Small intestine (tissue), 7 donors: ENCODE results near the gene HS6ST1. TPM values are rescaled to one million over a fixed set of nuclear protein-coding genes. Genes with fewer than 3 reads are reported as not detected.

ENCODE experiments used
- DNase-seq, 2 donors: peaks; one replicate each; pipeline versions ENCODE4 v3.0.0 to v3.0.0-alpha.2; 2013
- FAIRE-seq: peaks from 2 replicates; lab custom pipeline; 2012; peaks lifted over from hg19 to GRCh38; lab: Jason Lieb, UNC
- H3K27ac ChIP-seq, 3 donors: one replicate each; pipeline ENCODE4 v1.5.1; 2013; ENCODE audit warnings: low read length in 2 of 3, mild to moderate bottlenecking in 2 of 3, control low read depth in 1 of 3, inconsistent platforms in 1 of 3, low read depth in 1 of 3, moderate library complexity in 1 of 3
- H3K27me3 ChIP-seq, 3 donors: one replicate each; pipeline ENCODE4 v1.6.1; 2013; ENCODE audit warnings: low read length in 3 of 3, inconsistent platforms in 1 of 3; ENCODE audit not compliant: control insufficient read depth in 3 of 3, insufficient read depth in 3 of 3
- H3K36me3 ChIP-seq, 3 donors: one replicate each; pipeline ENCODE4 v1.6.1; 2013; ENCODE audit warnings: low read length in 3 of 3, inconsistent platforms in 1 of 3, low read depth in 1 of 3, mild to moderate bottlenecking in 1 of 3, moderate library complexity in 1 of 3; ENCODE audit not compliant: control insufficient read depth in 3 of 3, insufficient read depth in 2 of 3
- H3K4me1 ChIP-seq, 3 donors: one replicate each; pipeline ENCODE4 v1.6.1; 2013; ENCODE audit warnings: low read length in 2 of 3, inconsistent platforms in 1 of 3, low read depth in 1 of 3, mild to moderate bottlenecking in 1 of 3, moderate library complexity in 1 of 3; ENCODE audit not compliant: control insufficient read depth in 3 of 3, insufficient read depth in 2 of 3
- H3K4me3 ChIP-seq, 3 donors: one replicate each; pipeline ENCODE4 v1.5.1; 2013; ENCODE audit warnings: low read length in 3 of 3, control low read depth in 1 of 3, inconsistent platforms in 1 of 3, low read depth in 1 of 3, mild to moderate bottlenecking in 1 of 3, moderate library complexity in 1 of 3
- H3K9me3 ChIP-seq, 2 donors: one replicate each; pipeline ENCODE4 v1.6.1; 2013; ENCODE audit warnings: low read depth in 1 of 2, low read length in 1 of 2; ENCODE audit not compliant: control insufficient read depth in 2 of 2, insufficient read depth in 1 of 2
- WGBS, 3 donors: extraction: QIAGEN DNeasy Blood & Tissue Kit; methylation state at CpG; one replicate each; pipeline ENCODE4 v1.1.7; 2013; 5-methylcytosine and 5-hydroxymethylcytosine counted together
- polyA plus RNA-seq, 4 donors: library from polyadenylated mRNA; stranded (reverse) in 3 of 4; unstranded in 1 of 4; fragments of 200-250 nt in 3 of 4; fragments of 120-200 nt in 1 of 4; gene quantifications; one replicate each; pipeline versions ENCODE4 v1.2.1 to v1.2.3, GENCODE V29; 2013
- donor health status: healthy with polysubstance abuse.
- donor health status: control.
- donor health status: control.
- donor health status: Bipolar disorder and iron deficiency.
- donor health status: healthy.

The HS6ST1 gene
- polyA plus RNA-seq, 4 donors: 4.0 to 20.7 (median 12.5) TPM

DNA sequence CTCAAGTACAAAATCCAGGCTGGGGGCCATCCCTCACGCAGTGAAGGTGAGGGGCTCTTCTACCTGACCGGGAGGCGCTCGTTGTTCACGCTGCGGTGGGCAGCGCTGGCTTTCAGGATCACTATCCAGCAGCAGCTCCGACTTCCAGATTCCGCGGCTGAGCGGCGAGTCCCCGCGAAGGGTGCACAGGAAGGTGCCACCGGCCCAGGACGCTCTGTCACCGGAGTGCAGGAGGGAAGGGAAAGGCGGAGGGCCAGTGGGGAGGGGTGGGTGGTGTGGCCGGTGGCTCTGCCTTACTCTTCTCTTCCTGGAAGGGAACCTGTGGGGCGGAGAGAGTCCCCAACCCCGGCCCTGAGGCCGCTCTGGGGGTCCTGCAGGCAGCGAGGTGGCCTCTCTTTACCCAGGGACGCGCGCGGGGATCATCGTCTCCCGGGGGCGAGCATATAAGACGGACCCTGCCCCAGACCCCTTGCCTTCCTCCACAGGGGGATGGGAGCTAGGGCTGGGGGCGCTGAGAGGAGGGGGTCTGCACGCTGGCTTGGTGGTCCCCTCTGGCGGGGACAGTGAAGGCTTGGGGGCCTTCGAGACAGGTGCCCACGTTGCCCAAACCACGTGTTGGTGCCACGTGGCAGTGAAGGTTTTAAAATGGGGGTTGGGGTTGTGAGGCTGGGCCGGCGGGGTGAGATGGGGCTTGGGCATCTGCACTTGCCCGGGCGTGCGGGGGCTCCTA, 26.9 kb upstream of the HS6ST1 start:
- Histone ChIP-seq H3K9me3 (peaks cover 0 to 10% of the 10 kb centered on the region in 2 donors), H3K36me3 (no peaks in the 10 kb centered on the region), H3K4me3 (no peak overlapping the region), H3K4me1 (no peaks in the 10 kb centered on the region), H3K27me3 (no peaks in the 10 kb centered on the region), H3K27ac (no peak overlapping the region)
- DNase-seq: no peak
- FAIRE-seq: no peak
- WGBS, 3 donors: 95 to 96% (median 95%) methylated on average over 39 to 43 of the region's 43 CpGs

DNA sequence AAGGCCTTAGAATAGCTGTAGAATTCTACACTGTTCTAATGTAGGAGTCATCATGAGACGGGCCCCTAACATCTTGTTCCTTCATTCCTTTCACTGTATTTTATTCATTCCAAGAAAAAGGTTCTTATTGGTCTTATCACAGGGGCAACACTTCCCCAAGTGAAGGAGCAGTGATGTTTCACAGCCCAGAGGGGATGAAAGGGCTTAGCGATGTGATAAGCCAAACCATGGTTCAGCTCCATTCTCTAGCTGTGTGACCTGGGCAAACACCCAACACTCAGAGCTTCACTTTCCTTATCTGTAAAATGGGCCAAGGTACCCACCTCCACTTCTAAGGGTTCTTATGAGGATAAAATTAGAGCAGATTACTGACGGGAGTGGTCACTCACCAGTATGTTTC, 25.4 kb upstream of the HS6ST1 start:
- H3K36me3 ChIP-seq: no peaks in the 10 kb centered on the region
- H3K27me3 ChIP-seq: no peaks in the 10 kb centered on the region
- H3K4me3 ChIP-seq: no peak overlapping the region
- H3K27ac ChIP-seq: no peak overlapping the region
- peaks cover 0 to 10% of the 10 kb centered on the region in 2 donors for H3K9me3 ChIP-seq
- H3K4me1 ChIP-seq: no peaks in the 10 kb centered on the region
- FAIRE-seq (no peak), DNase-seq (no peak)
- WGBS, 3 donors: 67 to 84% (median 75%) methylated on average over 3 of the region's 3 CpGs

DNA sequence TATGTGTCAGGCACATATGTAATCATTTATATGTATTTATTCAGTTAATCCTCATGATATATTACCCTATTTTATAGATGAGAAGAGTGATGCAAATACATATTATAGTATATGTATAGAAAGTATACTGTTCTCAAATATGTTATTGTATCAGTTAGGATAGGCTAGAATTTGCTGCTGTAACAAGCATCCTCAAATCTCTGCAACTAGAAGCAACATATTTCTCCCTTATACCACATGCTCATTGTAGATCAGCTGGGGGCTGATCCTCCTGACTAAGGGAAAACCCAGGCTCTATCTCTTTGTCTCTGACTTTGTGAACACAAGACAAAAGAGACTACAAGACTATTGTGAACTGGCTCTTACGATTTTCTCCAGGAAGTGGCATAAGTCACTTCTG, 24.8 kb upstream of the HS6ST1 start:
- FAIRE-seq (no peak), DNase-seq (no peak)
- no peaks in the 10 kb centered on the region for H3K4me1 ChIP-seq
- H3K27ac ChIP-seq: no peak overlapping the region
- peaks cover 0 to 10% of the 10 kb centered on the region in 2 donors for H3K9me3 ChIP-seq
- no peaks in the 10 kb centered on the region for H3K27me3 ChIP-seq
- no peaks in the 10 kb centered on the region for H3K36me3 ChIP-seq
- no peak overlapping the region for H3K4me3 ChIP-seq
- 5 to 62% (median 53%) methylated on average over 1 of the region's 1 CpG for WGBS, 3 donors

DNA sequence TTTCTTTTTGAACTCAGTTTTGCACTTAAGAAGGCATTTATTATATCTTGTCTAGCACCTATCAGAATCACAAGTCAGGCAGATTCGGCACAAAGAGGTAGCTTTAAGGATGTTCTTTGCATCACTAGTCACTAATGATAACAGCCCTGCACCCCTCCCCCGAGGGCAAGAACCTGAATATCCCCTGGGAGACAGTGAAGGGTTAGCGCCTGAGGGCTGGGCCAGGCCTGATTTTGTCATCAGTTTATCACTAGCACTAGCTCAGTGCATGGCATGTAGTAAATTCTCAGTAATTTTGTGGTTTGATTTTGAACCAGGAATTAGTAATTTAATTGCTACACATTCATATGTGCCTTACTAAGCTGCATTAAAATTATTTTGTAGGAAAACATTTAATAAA, 23.9 kb upstream of the HS6ST1 start:
- peaks cover 0 to 10% of the 10 kb centered on the region in 2 donors for H3K9me3 ChIP-seq
- no peak overlapping the region for H3K4me3 ChIP-seq
- no peaks in the 10 kb centered on the region for H3K36me3 ChIP-seq
- FAIRE-seq: no peak
- no peaks in the 10 kb centered on the region for H3K27me3 ChIP-seq
- no peaks in the 10 kb centered on the region for H3K4me1 ChIP-seq
- H3K27ac ChIP-seq: no peak overlapping the region
- no peak for DNase-seq
- 75 to 81% (median 80%) methylated on average over 3 of the region's 3 CpGs for WGBS, 3 donors

DNA sequence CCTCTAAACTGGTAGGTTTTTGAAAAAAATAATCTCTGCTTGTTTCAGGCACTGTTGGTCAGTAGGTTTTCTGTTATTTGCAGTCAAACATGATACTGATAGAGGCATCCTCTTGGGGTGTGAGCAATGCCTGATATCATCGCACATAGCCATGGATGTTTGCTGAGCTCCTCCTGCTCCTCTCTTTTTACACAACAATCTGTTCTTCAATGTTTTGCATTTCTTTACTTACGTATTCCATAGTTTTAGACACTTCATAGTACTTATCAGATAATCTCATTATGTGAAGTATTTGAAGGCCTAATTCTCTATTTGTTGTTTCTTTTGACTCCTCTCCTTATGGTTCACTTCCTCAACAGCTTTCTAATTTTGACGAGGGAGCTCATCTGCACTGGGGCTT, 23.0 kb upstream of the HS6ST1 start:
- no peaks in the 10 kb centered on the region for H3K27me3 ChIP-seq
- FAIRE-seq: no peak

DNA sequence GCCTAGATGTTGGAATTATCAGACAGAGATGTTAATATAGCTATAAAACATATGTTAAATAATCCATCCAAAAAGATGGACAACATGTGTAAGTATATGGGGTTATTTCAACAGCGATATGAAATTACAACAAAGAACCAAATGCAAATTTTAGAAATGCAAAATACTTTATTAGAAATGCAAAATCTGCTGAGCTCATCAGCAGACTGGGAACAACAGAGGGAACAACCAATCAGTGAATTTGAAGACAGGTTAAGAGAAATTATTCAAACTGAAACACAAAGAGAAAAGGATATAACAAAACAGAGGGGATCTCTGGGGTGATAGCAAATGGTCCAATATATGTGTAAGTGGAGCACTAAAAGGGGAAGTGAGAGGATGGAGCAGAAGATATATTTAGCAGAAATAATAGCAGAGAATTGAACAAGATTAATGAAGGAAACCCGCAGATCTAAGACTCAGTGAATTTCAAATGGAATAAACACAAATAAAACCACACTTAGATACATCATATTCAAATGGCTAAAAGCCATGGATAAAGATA, 13.5 kb upstream of the HS6ST1 start:
- H3K27ac ChIP-seq: no peak overlapping the region
- no peaks in the 10 kb centered on the region for H3K27me3 ChIP-seq
- 75 to 95% (median 91%) methylated on average over 2 of the region's 2 CpGs for WGBS, 3 donors
- no peaks in the 10 kb centered on the region for H3K4me1 ChIP-seq
- FAIRE-seq (no peak), DNase-seq (no peak)
- H3K4me3 ChIP-seq: no peak overlapping the region
- H3K36me3 ChIP-seq: no peaks in the 10 kb centered on the region
- H3K9me3 ChIP-seq: peaks cover 0 to 15% of the 10 kb centered on the region in 2 donors

More for the DNA sequence above, 23.0 kb upstream of the HS6ST1 start:
- Histone ChIP-seq H3K27ac (no peak overlapping the region), H3K4me1 (no peaks in the 10 kb centered on the region), H3K36me3 (no peaks in the 10 kb centered on the region), H3K4me3 (no peak overlapping the region), H3K9me3 (peaks cover 0 to 10% of the 10 kb centered on the region in 2 donors)
- 86 to 92% (median 89%) methylated on average over 3 of the region's 3 CpGs for WGBS, 3 donors
- no peak for DNase-seq

DNA sequence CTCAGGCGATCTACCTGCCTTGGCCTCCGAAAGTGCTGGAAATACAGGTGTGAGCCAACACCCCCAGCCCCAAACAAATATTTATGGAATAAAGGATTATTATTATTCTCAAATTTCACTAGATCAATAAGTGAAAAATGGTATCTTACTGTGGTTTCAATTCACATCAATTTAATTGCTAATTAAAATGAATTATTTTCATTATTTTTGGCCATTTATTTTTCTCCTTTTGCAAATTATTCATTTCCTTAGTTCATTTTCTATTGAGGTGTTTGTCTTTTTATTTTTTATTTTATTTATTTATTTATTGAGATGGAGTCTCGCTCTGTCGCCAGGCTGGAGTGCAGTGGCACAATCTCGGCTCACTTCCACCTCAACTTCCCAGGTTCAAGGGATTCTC, 11.9 kb upstream of the HS6ST1 start:
- no peak overlapping the region for H3K4me3 ChIP-seq
- H3K4me1 ChIP-seq: no peaks in the 10 kb centered on the region
- no peak overlapping the region for H3K27ac ChIP-seq
- H3K9me3 ChIP-seq: peaks cover 0 to 11% of the 10 kb centered on the region in 2 donors
- WGBS, 3 donors: 93 to 98% (median 97%) methylated on average over 5 of the region's 5 CpGs
- DNase-seq (no peak), FAIRE-seq (no peak)
- no peaks in the 10 kb centered on the region for H3K36me3 ChIP-seq
- H3K27me3 ChIP-seq: no peaks in the 10 kb centered on the region

DNA sequence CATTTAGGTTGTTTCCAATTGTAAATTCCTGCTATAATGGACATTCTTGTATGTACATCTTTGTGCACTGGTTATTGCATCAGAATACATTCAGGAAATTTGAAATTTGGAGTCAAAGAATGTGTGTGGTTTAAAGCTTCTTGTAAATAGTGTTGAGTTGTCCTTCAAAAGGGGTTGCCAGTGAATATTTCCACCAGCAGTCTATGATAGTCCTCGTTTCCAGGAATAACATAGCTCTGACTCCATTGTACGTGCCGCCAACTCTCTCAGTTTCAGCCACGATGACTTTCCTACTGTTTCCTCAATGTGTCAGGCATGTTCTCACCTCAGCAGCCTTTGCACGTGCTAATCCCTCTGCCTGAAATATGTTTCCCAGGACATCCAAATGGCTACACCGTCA, 10.9 kb upstream of the HS6ST1 start:
- no peak for DNase-seq
- Histone ChIP-seq H3K4me1 (no peaks in the 10 kb centered on the region), H3K27me3 (no peaks in the 10 kb centered on the region), H3K27ac (no peak overlapping the region), H3K4me3 (no peak overlapping the region), H3K36me3 (no peaks in the 10 kb centered on the region), H3K9me3 (peaks cover 0 to 10% of the 10 kb centered on the region in 2 donors)
- FAIRE-seq: no peak
- 80 to 93% (median 81%) methylated on average over 6 of the region's 6 CpGs for WGBS, 3 donors
